Endothelial cell (in vitro differentiated cells): ENCODE data around the gene CCNJL. TPM values are rescaled to one million over a fixed set of nuclear protein-coding genes. Genes with fewer than 3 reads are reported as not detected.

Experiments
- DNase-seq: peaks from one replicate; pipeline ENCODE4 v3.0.0; 2021; ENCODE audit warnings: low spot score
- H3K27ac Mint-ChIP-seq: one replicate; pipeline ENCODE4 v1.8.0; 2021; ENCODE audit warnings: mixed read lengths, inconsistent platforms; ENCODE audit not compliant: unreplicated experiment
- H3K27me3 Mint-ChIP-seq: one replicate; pipeline ENCODE4 v1.8.0; 2021; ENCODE audit warnings: mild to moderate bottlenecking, moderate library complexity, mixed read lengths, inconsistent platforms; ENCODE audit not compliant: unreplicated experiment
- H3K36me3 Mint-ChIP-seq: one replicate; pipeline ENCODE4 v1.8.0; 2021; ENCODE audit warnings: mild to moderate bottlenecking, low read depth, mixed read lengths, inconsistent platforms; ENCODE audit not compliant: unreplicated experiment
- H3K4me1 Mint-ChIP-seq: one replicate; pipeline ENCODE4 v1.8.0; 2021; ENCODE audit warnings: mild to moderate bottlenecking, mixed read lengths, inconsistent platforms; ENCODE audit not compliant: unreplicated experiment
- H3K4me3 Mint-ChIP-seq: one replicate; pipeline ENCODE4 v1.8.0; 2021; ENCODE audit warnings: mild to moderate bottlenecking, mixed read lengths, inconsistent platforms; ENCODE audit not compliant: unreplicated experiment
- H3K9me3 Mint-ChIP-seq: one replicate; pipeline ENCODE4 v1.8.0; 2021; ENCODE audit warnings: mixed read lengths, inconsistent platforms; ENCODE audit not compliant: unreplicated experiment
- CTCF ChIP-seq: fragments of 200-600 bp; sonication (generic); IDR thresholded peaks from one replicate; pipeline ENCODE4 v1.5.0; 2021; ENCODE audit warnings: antibody characterized with exemption; ENCODE audit not compliant: unreplicated experiment
- total RNA-seq: library from RNA; stranded (reverse); fragmentation: NEBNext Ultra II Directional; extraction: Animal tissue kit (Norgen Biotek cat#: 25700); gene quantifications from one replicate; pipeline ENCODE4 v1.2.1, GENCODE V29; 2021; ENCODE audit not compliant: unreplicated experiment

Gene CCNJL
- total RNA-seq, 1 donor from 2014 or later: 65.0 TPM

- Mint-ChIP-seq H3K9me3 (no peaks in the 10 kb centered on the region), H3K4me3 (no peak overlapping the region), H3K4me1 (no peaks in the 10 kb centered on the region), H3K36me3 (no peaks in the 10 kb centered on the region), H3K27me3 (peaks cover 3% of the 10 kb centered on the region), H3K27ac (no peak overlapping the region)
- TF ChIP-seq CTCF: no peak
- DNase-seq: no peak
These were observed 21.4 kb upstream of the CCNJL start for GRCh38 chr5:160333721-160334120.

GRCh38 chr5:160330212-160330611 is 17.8 kb upstream of the CCNJL start:
- Mint-ChIP-seq H3K4me3 (no peak overlapping the region), H3K4me1 (peaks cover 8% of the 10 kb centered on the region), H3K27me3 (peaks cover 7% of the 10 kb centered on the region), H3K36me3 (no peaks in the 10 kb centered on the region), H3K27ac (no peak overlapping the region), H3K9me3 (no peaks in the 10 kb centered on the region)
- no peak for DNase-seq
- no peak for TF ChIP-seq CTCF

DNA sequence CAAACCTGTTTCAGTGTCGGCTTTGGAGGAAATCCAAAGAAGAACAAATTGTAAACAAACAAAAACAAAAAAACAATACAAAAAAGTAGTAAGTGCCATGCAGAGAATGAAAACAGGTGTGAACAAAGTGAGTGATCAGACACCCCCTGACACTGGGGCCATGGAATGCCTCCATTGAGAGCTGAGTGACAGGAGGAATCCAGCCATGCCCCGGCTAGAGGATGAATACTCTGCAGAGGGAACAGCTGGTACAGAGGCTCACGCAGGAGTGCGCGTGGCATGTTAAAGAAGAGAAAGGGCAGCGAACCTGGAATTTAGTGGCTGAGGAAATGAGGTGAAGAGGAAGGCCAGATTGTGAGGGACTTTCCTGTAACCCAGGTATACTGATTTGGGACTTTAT is 15.5 kb upstream of the CCNJL start:
- no peak overlapping the region for H3K4me3 Mint-ChIP-seq
- DNase-seq: no peak
- TF ChIP-seq CTCF: no peak
- no peak overlapping the region for H3K27ac Mint-ChIP-seq
- peaks cover 7% of the 10 kb centered on the region for H3K27me3 Mint-ChIP-seq
- peaks cover 8% of the 10 kb centered on the region for H3K4me1 Mint-ChIP-seq
- no peaks in the 10 kb centered on the region for H3K36me3 Mint-ChIP-seq
- H3K9me3 Mint-ChIP-seq: no peaks in the 10 kb centered on the region

- Mint-ChIP-seq H3K27ac (no peak overlapping the region), H3K27me3 (peaks cover 7% of the 10 kb centered on the region), H3K4me1 (peaks cover 10% of the 10 kb centered on the region), H3K9me3 (no peaks in the 10 kb centered on the region), H3K4me3 (no peak overlapping the region), H3K36me3 (no peaks in the 10 kb centered on the region)
- DNase-seq: no peak
- TF ChIP-seq CTCF: no peak
These were observed 14.6 kb upstream of the CCNJL start for GRCh38 chr5:160326981-160327380.

DNA sequence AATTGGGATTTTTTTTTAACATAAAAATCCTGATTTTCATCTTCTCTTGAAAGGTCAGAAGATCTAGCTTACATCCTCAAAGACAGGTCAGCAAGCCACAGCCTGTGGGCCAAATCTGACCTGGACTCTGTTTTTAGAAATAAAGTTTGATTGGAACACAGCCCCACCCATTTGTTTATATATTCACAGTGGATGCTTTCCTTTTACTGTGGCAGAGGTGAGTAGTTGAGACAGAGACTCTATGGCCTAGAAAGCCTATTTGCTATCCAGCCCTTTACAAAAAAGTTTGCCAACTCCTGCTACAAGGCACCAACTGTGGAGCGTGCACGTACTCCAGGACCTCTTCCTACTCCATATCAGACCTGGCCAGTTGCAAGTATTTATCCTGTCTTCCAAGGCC is 13.4 kb upstream of the CCNJL start:
- no peak for TF ChIP-seq CTCF
- no peak for DNase-seq
- Mint-ChIP-seq H3K9me3 (no peaks in the 10 kb centered on the region), H3K36me3 (no peaks in the 10 kb centered on the region), H3K27me3 (peaks cover 7% of the 10 kb centered on the region), H3K27ac (no peak overlapping the region), H3K4me1 (peaks cover 20% of the 10 kb centered on the region), H3K4me3 (no peak overlapping the region)
